ENCODE results near the gene CSRP3. TPM values are rescaled to one million over a fixed set of nuclear protein-coding genes. Genes with fewer than 3 reads are reported as not detected.
A peak's percentile ranks its signal among the peaks of the same experiment; 100 is the strongest.

Gene CSRP3
- total and polyA plus RNA-seq, 5 donors = 1,004 to 2,317 (median 1,691) TPM

DNA sequence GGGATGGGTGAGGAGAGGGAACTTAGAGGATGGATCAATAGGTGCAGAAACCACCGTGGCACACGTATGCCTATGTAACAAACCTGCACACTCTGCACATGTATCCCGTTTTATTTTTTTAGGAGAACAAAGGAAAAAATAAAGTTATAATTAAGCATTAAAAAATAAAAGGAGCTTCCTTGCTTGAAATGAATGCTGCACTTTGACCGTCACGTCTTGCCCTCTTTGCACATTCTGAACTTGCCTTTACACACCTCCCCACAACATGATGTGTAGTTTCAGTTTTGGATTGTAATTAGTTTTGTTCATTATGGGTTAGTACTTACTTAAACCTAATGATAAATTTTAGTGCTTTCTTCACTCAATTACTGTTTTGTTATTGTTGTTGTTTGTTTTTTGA, 3.1 kb upstream of the CSRP3 start:
- Histone ChIP-seq H3K4me1 (ENCODE audit: control insufficient read depth, insufficient read depth, low read length) (peaks cover 2% of the 10 kb centered on the region), H3K9me3 (ENCODE audit: control insufficient read depth, low read length) (no peaks in the 10 kb centered on the region), H3K27ac (ENCODE audit: low read length) (no peak overlapping the region), H3K4me3 (ENCODE audit: low read length) (no peak overlapping the region), H3K27me3 (ENCODE audit: control insufficient read depth, insufficient read depth) (no peaks in the 10 kb centered on the region)
- no peak for ATAC-seq
- intact Hi-C loops (cut with DNase I) = no loop called here
- 91% methylated on average over 5 of the region's 5 CpGs for WGBS
- no peak for DNase-seq

DNA sequence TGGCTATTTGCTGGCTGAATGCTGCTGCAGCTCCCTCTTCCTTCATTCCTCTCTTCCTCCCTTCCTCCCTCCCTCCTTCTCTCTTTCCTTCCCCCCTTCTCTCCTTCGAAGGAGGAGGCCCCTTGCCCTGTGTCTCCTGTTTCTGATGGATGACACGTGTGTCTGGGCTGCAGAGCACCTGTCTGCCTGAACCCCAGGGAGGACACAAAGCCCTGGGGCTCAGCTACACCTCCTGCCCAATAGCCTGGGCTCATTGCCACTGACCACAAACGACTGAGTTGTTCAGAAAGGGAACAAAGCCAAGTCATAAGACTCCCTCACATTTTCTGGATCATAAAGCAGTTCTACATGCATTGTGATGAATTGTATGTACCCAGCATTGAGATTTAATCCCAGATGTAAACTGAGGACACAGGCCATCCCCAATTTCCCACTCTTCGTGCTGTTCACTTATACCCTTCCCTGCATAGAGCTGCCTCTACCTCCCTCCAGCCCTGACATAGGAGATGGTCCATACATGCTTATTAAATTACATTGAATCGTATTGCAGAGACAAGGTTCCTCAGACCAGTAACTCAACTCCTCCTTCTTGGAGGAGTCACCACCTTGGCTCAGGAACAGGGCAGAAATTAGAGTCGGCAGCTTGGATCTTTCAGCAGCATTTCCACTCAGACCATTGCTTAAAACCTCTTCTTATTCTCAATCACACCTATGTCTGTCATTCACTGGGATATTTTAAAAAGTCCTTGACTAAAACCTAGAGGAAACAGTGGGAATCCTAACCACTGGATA, 1.2 kb downstream of the CSRP3 start:
- DNase-seq (peak in 1 of 3 donors; percentile 59), ATAC-seq (no peak)
- peak overlapping the region; percentile 67 for H3K4me3 ChIP-seq (ENCODE audit: low read length)
- peak overlapping the region; percentile 82 for H3K27ac ChIP-seq (ENCODE audit: low read length)
- intact Hi-C loops (cut with DNase I) = no loop called here
- no peaks in the 10 kb centered on the region for H3K27me3 ChIP-seq (ENCODE audit: control insufficient read depth, insufficient read depth)
- H3K9me3 ChIP-seq (ENCODE audit: control insufficient read depth, low read length) = no peaks in the 10 kb centered on the region
- H3K4me1 ChIP-seq (ENCODE audit: control insufficient read depth, insufficient read depth, low read length) = no peaks in the 10 kb centered on the region
- WGBS = 23% methylated on average over 6 of the region's 6 CpGs

DNA sequence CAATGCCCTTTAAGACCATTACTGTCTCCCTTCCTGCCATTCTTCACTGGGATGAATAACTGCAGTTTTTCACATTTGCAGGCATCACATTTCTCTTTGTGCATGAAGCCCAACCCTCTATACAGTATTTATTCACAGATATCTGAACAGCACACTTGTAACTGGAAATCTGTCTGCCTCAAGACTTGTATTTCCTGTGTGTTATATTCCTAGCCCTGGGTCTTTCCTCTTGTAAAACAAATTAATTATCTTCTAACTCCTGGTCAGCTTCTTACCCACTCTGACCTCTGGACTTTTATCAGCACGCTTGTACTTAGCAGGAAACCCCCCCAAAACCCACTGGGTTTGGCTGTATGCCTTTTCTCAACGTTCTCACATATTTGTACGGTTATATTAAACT, 2.0 kb downstream of the CSRP3 start:
- no peak for DNase-seq
- no peaks in the 10 kb centered on the region for H3K4me1 ChIP-seq (ENCODE audit: control insufficient read depth, insufficient read depth, low read length)
- ATAC-seq = no peak
- no peaks in the 10 kb centered on the region for H3K27me3 ChIP-seq (ENCODE audit: control insufficient read depth, insufficient read depth)
- WGBS = 3% methylated on average over 3 of the region's 3 CpGs
- peak overlapping the region; percentile 91 for H3K27ac ChIP-seq (ENCODE audit: low read length)
- intact Hi-C loops (cut with DNase I) = no loop called here
- no peaks in the 10 kb centered on the region for H3K9me3 ChIP-seq (ENCODE audit: control insufficient read depth, low read length)
- peak overlapping the region; percentile 67 for H3K4me3 ChIP-seq (ENCODE audit: low read length)

DNA sequence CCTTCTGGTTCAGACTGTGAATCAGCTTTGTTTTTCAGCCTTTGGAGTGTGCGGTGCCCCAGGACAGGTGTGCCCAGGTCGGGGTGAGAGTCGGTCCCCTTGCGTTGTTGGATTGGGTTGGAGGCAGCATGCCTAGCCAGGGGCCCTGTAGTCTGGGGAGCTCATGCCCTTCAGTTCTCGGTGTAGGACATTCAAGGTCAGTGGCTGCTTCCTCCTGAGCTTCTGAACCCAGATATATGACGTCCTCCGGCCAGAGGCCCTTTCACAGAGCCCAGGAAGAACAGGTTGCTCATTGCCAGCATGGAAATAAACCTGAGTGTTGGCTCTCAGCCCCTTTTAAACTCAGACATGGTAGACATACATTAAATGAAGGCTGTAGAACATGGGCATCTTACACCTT, 2.7 kb downstream of the CSRP3 start:
- Histone ChIP-seq H3K9me3 (ENCODE audit: control insufficient read depth, low read length) (no peaks in the 10 kb centered on the region), H3K27ac (ENCODE audit: low read length) (peak overlapping the region; percentile 91), H3K27me3 (ENCODE audit: control insufficient read depth, insufficient read depth) (no peaks in the 10 kb centered on the region), H3K4me1 (ENCODE audit: control insufficient read depth, insufficient read depth, low read length) (no peaks in the 10 kb centered on the region), H3K4me3 (ENCODE audit: low read length) (peak overlapping the region; percentile 67)
- intact Hi-C loops (cut with DNase I) = no loop called here
- ATAC-seq (peak; percentile 14 to 41), DNase-seq (peak in 1 of 3 donors; percentile 21)
- WGBS = 73% methylated on average over 7 of the region's 7 CpGs

DNA sequence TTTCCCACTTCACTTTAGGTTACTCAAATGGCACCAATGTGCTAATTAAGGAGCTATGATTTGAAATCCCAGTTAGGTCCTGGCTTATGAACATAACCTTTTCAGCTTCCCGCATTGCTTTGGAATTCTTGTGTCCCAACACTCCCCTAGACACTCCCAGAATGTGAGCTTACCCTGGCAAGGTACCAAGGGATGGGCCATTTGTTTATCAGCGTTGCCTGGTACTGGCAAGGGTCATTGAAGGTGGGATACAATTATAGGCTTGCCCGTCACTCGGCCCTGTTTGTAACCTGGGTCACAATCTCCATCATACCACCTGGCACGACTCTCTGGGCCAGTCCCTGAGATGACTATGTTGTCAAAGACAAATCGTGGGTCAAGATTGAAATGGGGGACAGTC, 5.4 kb downstream of the CSRP3 start:
- H3K4me3 ChIP-seq (ENCODE audit: low read length) = no peak overlapping the region
- no peaks in the 10 kb centered on the region for H3K4me1 ChIP-seq (ENCODE audit: control insufficient read depth, insufficient read depth, low read length)
- peak overlapping the region; percentile 77 for H3K27ac ChIP-seq (ENCODE audit: low read length)
- intact Hi-C loops (cut with DNase I) = no loop called here
- WGBS = 70% methylated on average over 6 of the region's 6 CpGs
- DNase-seq (peak in 2 of 3 donors; percentile 45 to 53), ATAC-seq (peak; percentile 65 to 71)
- H3K27me3 ChIP-seq (ENCODE audit: control insufficient read depth, insufficient read depth) = no peaks in the 10 kb centered on the region
- H3K9me3 ChIP-seq (ENCODE audit: control insufficient read depth, low read length) = no peaks in the 10 kb centered on the region

DNA sequence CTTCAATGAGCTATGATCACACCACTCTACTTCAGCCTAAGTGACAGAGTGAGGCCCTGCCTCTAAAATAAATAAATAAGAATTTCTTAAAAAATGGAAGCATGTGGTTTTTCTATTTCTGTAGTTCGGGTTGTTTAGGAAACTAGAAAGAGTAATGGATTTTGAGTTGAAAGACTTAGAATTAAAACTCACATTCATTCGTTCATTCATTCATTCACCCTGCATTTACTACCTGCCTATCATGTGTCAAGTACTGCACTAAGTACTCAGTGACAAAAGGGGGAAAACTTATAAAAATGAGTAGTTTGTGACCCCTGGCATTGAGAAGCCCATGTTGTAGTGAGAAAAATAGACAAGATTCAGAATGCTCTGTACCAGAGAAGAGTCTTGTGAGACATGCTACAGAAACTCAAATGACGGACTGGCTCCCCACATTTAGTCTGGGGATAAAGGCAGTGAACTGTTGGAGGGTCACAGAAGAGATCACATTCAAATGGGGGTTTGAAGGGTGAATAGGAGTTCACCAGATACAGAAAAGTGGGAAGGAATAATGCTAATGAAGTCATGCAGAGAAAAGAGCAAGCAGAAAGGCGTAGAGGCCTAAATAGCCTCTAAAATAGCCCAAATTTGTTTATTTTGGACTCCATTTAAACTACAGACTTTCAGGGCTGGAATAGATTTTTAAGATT, 7.0 kb downstream of the CSRP3 start:
- Histone ChIP-seq H3K27me3 (ENCODE audit: control insufficient read depth, insufficient read depth) (no peaks in the 10 kb centered on the region), H3K9me3 (ENCODE audit: control insufficient read depth, low read length) (no peaks in the 10 kb centered on the region), H3K27ac (ENCODE audit: low read length) (peak overlapping the region; percentile 62), H3K4me3 (ENCODE audit: low read length) (no peak overlapping the region), H3K4me1 (ENCODE audit: control insufficient read depth, insufficient read depth, low read length) (no peaks in the 10 kb centered on the region)
- no peak for ATAC-seq
- no peak for DNase-seq
- intact Hi-C loops (cut with DNase I) = no loop called here
- 86% methylated on average over 4 of the region's 4 CpGs for WGBS

DNA sequence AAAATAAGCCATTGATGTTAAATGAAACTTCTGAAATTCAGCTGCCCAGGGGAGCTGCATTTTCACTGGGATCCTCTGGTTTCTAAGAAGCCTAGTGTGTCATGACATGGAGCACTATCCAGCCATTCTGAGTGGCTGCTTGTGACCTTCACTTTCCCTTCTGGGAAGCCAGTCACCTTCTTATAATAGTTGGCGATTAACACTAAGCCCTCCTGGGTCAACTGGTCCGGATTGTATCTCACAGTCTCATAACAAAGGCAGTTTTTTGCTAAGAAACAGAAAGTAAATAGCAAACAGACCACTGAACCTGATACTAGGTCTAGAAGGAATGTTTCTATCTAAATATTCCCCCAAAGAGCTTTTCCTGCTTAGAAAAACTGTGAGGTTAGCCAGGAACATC, 7.9 kb downstream of the CSRP3 start:
- DNase-seq (no peak), ATAC-seq (no peak)
- intact Hi-C loops (cut with DNase I) = no loop called here
- H3K27ac ChIP-seq (ENCODE audit: low read length) = no peak overlapping the region
- WGBS = 43% methylated on average over 2 of the region's 2 CpGs
- no peaks in the 10 kb centered on the region for H3K9me3 ChIP-seq (ENCODE audit: control insufficient read depth, low read length)
- H3K4me3 ChIP-seq (ENCODE audit: low read length) = no peak overlapping the region
- no peaks in the 10 kb centered on the region for H3K27me3 ChIP-seq (ENCODE audit: control insufficient read depth, insufficient read depth)
- no peaks in the 10 kb centered on the region for H3K4me1 ChIP-seq (ENCODE audit: control insufficient read depth, insufficient read depth, low read length)

DNA sequence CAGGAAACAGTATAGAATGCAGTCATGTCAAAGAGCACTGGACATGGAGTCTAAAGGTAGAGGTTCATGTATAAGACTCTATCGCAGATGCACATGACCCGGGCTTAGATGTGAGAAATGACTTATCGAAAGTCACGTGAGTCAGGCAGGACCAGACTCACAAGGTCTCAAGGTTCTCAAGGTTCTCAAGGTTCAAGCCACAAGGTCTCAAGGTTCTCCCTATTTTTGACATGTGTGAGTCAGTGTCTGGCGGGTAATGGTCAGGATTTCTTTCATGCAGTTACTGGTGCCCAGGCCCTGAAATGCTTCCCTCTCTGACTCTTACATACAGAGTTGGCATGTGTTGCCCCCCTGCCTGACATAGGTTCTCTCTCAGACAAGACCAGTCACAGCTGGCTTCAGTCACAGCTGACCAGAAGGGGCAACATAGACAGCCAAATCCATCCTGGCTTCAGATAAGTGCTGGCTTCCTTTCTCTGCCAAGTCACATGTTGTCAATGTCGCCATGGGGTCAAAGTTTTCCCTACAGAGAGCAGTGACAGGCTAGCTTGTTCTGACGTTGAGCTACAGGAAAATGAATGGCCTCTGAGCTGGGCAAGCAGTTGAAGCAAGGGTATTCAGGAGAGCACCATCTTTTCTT, 10.1 kb downstream of the CSRP3 start:
- H3K27me3 ChIP-seq (ENCODE audit: control insufficient read depth, insufficient read depth) = no peaks in the 10 kb centered on the region
- H3K27ac ChIP-seq (ENCODE audit: low read length) = peak overlapping the region; percentile 70
- no peak overlapping the region for H3K4me3 ChIP-seq (ENCODE audit: low read length)
- H3K9me3 ChIP-seq (ENCODE audit: control insufficient read depth, low read length) = no peaks in the 10 kb centered on the region
- no peaks in the 10 kb centered on the region for H3K4me1 ChIP-seq (ENCODE audit: control insufficient read depth, insufficient read depth, low read length)
- WGBS = 60% methylated on average over 7 of the region's 7 CpGs
- intact Hi-C loops (cut with DNase I) = no loop called here
- peak; percentile 62 to 78 for ATAC-seq
- peak; percentile 29 to 56 (median 53) for DNase-seq

DNA sequence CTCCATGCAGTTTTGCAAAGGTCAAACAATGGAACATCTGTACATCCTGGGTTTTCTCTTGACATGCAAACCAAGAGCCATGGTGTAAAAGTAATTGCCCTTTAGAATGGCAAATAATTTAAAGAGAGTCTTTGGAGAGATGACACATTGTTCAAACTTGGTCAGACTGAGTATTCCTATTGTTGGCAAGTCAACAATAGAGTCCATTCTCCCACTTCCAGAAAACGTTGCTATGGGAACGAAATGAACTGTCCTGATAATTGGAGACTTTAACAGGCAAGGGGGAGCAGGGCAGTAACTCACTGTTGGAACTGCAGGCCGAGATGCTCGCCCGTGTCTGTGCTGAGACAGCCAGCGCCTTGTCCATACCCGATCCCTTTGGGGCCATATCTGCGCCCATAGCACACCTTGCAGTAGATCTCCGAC, 13.9 kb downstream of the CSRP3 start:
- Histone ChIP-seq H3K9me3 (ENCODE audit: control insufficient read depth, low read length) (no peaks in the 10 kb centered on the region), H3K27me3 (ENCODE audit: control insufficient read depth, insufficient read depth) (no peaks in the 10 kb centered on the region), H3K4me3 (ENCODE audit: low read length) (no peak overlapping the region), H3K4me1 (ENCODE audit: control insufficient read depth, insufficient read depth, low read length) (no peaks in the 10 kb centered on the region), H3K27ac (ENCODE audit: low read length) (no peak overlapping the region)
- ATAC-seq (no peak), DNase-seq (no peak)
- 71% methylated on average over 9 of the region's 9 CpGs for WGBS
- intact Hi-C loops (cut with DNase I) = no loop called here

DNA sequence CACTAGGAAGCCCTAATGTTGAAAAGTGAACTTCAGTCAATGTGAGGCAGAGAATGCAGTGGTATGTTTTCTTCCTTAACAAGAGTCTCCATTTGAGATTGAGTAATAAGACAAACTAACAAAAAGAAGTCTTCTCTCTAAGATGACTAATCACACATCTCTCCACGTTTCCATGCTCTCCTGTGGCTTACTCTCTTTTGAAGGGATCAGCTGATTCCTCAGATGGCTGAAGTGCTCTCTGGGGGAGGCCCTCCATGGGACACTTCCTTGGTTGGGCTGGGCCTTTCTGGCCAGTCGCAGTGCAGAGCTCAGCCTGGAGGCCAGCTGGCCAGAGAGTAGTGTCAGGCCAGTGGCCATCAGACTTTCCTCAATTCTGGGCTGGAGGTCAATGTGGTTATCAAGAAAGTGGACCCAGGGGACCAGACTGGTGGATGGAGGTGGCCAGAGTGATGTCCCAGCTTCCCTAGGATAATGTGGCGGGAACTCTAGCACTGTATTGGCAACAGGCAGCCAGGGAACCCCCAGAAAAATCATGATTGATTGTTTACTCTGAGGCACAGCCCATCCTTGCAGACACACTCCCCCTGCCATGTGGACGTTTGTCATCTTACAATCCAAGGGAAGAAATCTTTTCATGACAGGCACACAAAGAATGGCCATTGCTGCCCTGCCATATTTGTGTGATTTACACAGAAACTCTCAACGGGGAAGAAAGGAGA, 14.5 kb downstream of the CSRP3 start:
- no peaks in the 10 kb centered on the region for H3K27me3 ChIP-seq (ENCODE audit: control insufficient read depth, insufficient read depth)
- no peaks in the 10 kb centered on the region for H3K4me1 ChIP-seq (ENCODE audit: control insufficient read depth, insufficient read depth, low read length)
- no peaks in the 10 kb centered on the region for H3K9me3 ChIP-seq (ENCODE audit: control insufficient read depth, low read length)
- ATAC-seq (peak in 1 of 2 donors; percentile 16), DNase-seq (no peak)
- no peak overlapping the region for H3K4me3 ChIP-seq (ENCODE audit: low read length)
- no peak overlapping the region for H3K27ac ChIP-seq (ENCODE audit: low read length)
- intact Hi-C loops (cut with DNase I) = no loop called here
- WGBS = 49% methylated on average over 5 of the region's 5 CpGs
